Thymus (tissue), 11 donors: ENCODE results near the gene PITPNM3. TPM values are rescaled to one million over a fixed set of nuclear protein-coding genes. Genes with fewer than 3 reads are reported as not detected.

ENCODE experiments used
- DNase-seq, 9 donors: peaks; one replicate each; pipeline ENCODE4 v3.0.0-alpha.2; 2013; ENCODE audit warnings: low spot score in 9 of 9, low read depth in 6 of 9, missing footprints in 1 of 9
- H3K27ac ChIP-seq, 2 donors: one replicate each; pipeline ENCODE4 v1.5.1; 2013; ENCODE audit warnings: control low read depth in 1 of 2, low read depth in 1 of 2, low read length in 1 of 2, mild to moderate bottlenecking in 1 of 2, moderate library complexity in 1 of 2
- H3K27me3 ChIP-seq, 2 donors: one replicate each; pipeline ENCODE4 v1.5.1; 2013; ENCODE audit warnings: low read length in 1 of 2; ENCODE audit not compliant: control insufficient read depth in 2 of 2, insufficient read depth in 1 of 2
- H3K36me3 ChIP-seq, 2 donors: one replicate each; pipeline ENCODE4 v1.5.1; 2013; ENCODE audit warnings: low read length in 1 of 2, mild to moderate bottlenecking in 1 of 2, moderate library complexity in 1 of 2; ENCODE audit not compliant: control insufficient read depth in 2 of 2, insufficient read depth in 2 of 2
- H3K4me1 ChIP-seq, 2 donors: one replicate each; pipeline ENCODE4 v1.5.1; 2013; ENCODE audit warnings: low read length in 2 of 2; ENCODE audit not compliant: control insufficient read depth in 2 of 2, insufficient read depth in 2 of 2
- H3K4me3 ChIP-seq, 2 donors: one replicate each; pipeline ENCODE4 v1.5.1; 2013; ENCODE audit warnings: low read length in 2 of 2, control low read depth in 1 of 2, mild to moderate bottlenecking in 1 of 2
- H3K9me3 ChIP-seq, 2 donors: one replicate each; pipeline ENCODE4 v1.5.1; 2013; ENCODE audit warnings: low read length in 1 of 2, mild to moderate bottlenecking in 1 of 2; ENCODE audit not compliant: control insufficient read depth in 2 of 2, insufficient read depth in 1 of 2
- WGBS: extraction: QIAGEN DNeasy Blood & Tissue Kit; methylation state at CpG from one replicate; pipeline ENCODE4 v1.1.7; 2013; 5-methylcytosine and 5-hydroxymethylcytosine counted together
- polyA plus RNA-seq: library from polyadenylated mRNA; stranded (reverse); fragments of 200-250 nt; gene quantifications from one replicate; pipeline ENCODE4 v1.2.3, GENCODE V29; 2013
- total RNA-seq: library from RNA; stranded (reverse); fragments of 120-200 nt; gene quantifications from one replicate; pipeline ENCODE4 v1.2.4, GENCODE V29; 2013
- donor health status: healthy.

Gene PITPNM3
- total and polyA plus RNA-seq, 2 donors = 0.33 to 0.52 TPM

DNA sequence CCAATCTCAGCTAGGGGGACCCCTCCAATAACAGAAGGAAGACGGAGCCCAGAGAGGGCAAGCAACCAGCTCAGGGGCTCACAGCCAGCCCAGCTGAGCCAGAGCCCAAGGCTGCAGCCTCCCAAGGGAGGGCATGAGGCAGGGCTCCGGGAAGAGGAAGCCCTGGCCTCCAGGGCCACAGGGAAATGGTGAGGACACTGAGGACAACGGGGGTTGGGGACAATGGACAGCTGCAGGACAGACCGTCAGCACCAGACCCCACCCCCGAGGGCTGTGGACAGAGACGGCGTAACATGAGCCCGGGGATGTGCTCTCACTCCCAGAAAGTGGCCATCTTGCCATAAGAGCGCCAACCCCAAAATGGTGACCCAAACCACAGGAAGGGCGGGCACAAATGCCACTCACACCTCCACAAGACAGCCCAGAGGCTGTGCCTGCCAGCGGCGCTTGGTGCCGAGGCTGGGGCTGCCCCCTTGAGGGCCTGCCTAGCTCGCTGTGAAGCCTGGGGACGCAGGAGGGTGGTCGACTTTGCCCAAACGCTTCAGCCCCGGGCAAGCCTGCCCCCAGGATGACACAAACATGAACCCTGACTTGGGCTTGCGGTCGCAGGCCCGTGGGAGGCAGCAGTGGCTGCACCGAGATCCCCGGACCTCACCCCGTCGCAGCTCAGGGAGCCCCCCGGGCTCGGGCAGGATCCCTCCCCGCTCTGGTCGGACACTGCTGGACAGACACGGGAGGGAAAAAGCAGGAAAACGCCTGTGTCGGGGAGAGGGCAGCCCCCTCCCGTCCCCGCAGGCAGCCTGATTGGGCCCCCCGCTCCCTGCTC is 101.6 kb downstream of the PITPNM3 start:
- Histone ChIP-seq H3K9me3 (no peaks in the 10 kb centered on the region), H3K27ac (peak overlapping the region in 1 of 2 donors; percentile 81), H3K4me1 (peaks cover 0 to 8% of the 10 kb centered on the region in 2 donors), H3K36me3 (peaks cover 4 to 7% of the 10 kb centered on the region in 2 donors), H3K4me3 (peak overlapping the region; percentile 10 to 13), H3K27me3 (peaks cover 0 to 11% of the 10 kb centered on the region in 2 donors)
- 62% methylated on average over 35 of the region's 35 CpGs for WGBS
- no peak for DNase-seq

DNA sequence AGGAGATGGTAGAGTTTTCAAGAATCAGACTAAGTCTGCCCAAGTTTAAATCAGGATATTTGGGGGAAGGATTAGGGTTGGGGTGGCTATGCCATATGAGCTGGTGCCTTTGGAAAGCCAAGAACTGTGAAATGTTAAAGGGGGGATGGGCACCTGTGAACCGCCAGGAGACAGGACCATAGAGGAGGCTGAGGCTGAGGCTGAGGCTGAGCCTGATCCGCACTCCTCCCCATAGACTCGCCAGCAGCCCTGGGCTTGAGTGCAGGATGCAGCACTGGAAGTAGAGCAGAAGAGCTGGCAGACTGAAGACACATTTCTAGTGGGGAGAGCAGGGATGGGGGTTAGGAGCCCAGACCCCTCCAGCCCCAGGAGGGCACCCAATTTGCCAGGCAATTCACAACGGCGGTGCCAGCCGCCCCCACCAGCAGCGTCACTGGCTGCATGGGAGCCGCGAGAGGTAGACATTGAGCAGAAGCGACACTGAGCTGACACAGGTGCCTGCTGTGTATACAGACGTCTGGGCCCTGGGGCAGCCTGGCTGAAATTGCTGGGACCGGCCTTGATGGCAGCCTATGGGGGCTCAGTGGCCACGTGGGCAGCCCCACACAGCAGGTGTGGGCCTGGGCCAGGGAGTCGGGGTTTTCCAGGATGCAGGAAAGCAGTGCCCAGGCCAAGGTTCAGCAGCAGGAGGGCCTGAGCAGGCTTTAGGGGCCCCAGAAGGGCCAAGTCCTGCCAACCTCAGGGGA is 102.9 kb downstream of the PITPNM3 start:
- peaks cover 13 to 17% of the 10 kb centered on the region in 2 donors for H3K36me3 ChIP-seq
- peaks cover 0 to 11% of the 10 kb centered on the region in 2 donors for H3K27me3 ChIP-seq
- H3K4me3 ChIP-seq = no peak overlapping the region
- WGBS = 82% methylated on average over 14 of the region's 14 CpGs
- H3K9me3 ChIP-seq = no peaks in the 10 kb centered on the region
- peaks cover 0 to 8% of the 10 kb centered on the region in 2 donors for H3K4me1 ChIP-seq
- no peak overlapping the region for H3K27ac ChIP-seq
- no peak for DNase-seq

DNA sequence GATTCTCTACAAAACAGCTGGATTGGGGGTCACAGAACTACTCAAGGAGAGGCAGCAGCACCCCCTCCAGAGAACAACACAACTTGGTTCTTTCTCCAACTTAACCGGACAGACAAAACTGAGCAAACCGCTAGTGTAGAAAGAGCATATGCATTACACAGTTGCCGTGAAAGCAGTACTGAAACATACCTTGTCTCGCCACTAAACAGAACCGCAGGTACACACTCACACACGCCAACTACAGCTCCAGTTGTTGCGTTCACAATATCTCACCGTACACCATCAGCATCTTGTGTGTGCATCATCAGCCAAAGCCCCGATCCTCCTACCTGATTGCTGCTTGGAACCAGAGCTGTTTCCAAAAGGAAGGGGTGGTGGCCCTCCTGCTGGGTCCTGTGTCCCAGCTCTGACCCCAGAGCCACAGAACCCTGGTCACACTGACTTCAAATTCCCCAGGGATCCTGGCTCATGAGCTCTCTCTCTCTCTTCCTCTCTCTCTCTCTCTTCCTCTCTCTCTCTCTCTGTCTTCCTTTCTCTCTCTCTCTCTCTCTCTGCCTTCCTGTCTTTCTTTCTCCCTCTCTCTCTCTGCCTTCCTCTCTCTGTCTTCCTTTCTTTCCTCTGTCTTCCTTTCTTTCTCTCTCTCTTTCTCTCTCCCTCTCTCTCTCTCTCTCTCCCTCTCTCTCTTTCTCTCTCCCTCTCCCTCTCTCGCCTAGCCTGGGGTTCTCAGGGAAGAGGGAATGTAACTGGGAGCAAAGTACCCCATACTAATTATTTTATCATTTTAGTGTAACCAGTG is 103.7 kb downstream of the PITPNM3 start:
- 97% methylated on average over 10 of the region's 10 CpGs for WGBS
- no peak for DNase-seq
- peaks cover 0 to 11% of the 10 kb centered on the region in 2 donors for H3K27me3 ChIP-seq
- no peak overlapping the region for H3K4me3 ChIP-seq
- H3K27ac ChIP-seq = no peak overlapping the region
- H3K9me3 ChIP-seq = no peaks in the 10 kb centered on the region
- peaks cover 0 to 8% of the 10 kb centered on the region in 2 donors for H3K4me1 ChIP-seq
- H3K36me3 ChIP-seq = peaks cover 13 to 17% of the 10 kb centered on the region in 2 donors

DNA sequence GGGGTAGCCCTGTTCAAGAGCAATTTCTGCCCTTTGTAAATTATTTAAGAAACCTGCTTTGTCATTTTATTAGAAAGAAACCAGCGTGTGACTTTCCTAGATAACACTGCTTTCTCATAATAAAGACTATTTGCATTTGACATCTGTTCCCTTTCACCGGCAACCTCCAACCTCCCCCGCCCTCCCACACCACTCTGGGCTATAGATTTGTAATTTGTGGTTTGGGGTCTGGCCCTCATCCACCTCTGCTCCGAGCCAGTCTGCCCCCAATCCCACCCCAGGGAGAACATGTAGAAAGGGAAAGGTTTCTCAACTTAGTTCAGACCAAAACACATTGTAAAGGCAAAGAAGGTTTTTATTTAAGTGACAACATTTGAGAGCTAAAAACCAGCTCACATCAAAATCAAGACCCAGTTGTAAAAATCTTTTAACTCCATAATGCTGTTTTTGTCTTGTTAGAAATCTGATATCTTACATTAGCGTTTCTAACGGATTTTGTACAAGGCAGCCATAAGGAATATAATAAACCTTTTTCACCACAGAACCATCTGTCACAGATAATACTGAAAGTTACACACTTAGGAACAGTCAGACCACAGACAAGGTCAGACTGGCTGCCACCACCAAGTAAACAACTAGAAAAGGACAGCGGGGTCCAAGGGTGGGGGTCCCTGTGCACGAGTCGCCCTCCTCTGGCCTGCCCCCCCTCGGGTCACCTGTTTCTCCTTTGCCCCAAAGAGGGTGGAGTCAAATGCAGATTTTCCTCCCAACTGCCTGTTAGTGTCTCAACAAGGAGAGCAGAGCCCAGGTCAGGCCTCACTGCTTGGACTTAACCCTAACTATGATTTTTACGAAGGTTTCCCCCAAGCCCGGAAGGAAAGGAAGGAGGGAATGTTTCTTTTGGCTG is 105.2 kb downstream of the PITPNM3 start:
- Histone ChIP-seq H3K27ac (no peak overlapping the region), H3K27me3 (peaks cover 0 to 8% of the 10 kb centered on the region in 2 donors), H3K4me3 (no peak overlapping the region), H3K4me1 (peaks cover 0 to 8% of the 10 kb centered on the region in 2 donors), H3K9me3 (no peaks in the 10 kb centered on the region), H3K36me3 (peaks cover 13 to 25% of the 10 kb centered on the region in 2 donors)
- DNase-seq = no peak
- 36% methylated on average over 12 of the region's 12 CpGs for WGBS

DNA sequence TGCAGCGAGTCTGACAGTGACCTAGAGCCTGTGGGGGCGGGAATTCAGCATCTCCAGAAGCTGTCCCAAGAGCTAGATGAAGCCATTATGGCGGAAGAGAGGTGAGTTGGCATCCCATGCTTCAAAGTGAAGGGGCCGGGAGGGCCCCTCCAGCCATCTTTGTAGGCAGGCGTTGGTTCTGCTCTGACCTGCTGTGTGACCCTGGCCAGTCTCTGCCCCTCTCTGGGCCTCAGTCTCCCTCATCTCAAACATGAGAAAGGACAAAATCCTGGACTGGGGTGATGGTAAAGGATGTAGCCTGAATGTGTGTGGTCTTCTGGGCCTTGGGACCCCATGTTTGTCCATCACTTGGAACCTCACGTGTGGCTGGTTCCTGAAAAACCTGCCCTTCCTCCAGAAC is 107.0 kb downstream of the PITPNM3 start:
- 99% methylated on average over 6 of the region's 6 CpGs for WGBS
- Histone ChIP-seq H3K36me3 (peaks cover 13 to 28% of the 10 kb centered on the region in 2 donors), H3K4me1 (peaks cover 7% of the 10 kb centered on the region in 2 donors), H3K27ac (no peak overlapping the region), H3K9me3 (no peaks in the 10 kb centered on the region), H3K4me3 (no peak overlapping the region), H3K27me3 (no peaks in the 10 kb centered on the region)
- DNase-seq = no peak

DNA sequence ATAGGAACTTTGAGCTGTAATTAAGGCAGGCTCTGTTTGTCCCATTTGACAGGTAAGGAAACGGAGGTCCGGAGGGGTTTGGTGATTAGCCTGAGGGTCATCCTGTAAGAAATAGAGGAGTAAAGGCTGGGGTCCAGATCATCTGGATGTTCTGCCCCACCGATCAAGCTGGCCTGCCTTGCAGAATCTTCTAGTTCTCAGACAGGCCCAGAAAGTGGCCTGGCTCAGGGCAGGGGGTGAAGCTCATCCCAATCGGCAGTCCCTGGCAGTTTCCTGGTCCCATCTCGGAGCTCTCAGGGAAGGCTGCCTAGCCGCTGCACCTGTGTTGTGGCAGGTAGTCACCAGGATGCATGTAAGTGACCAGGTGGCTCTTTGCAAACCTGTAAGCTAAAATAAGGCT is 107.9 kb downstream of the PITPNM3 start:
- no peak overlapping the region for H3K4me3 ChIP-seq
- no peak for DNase-seq
- H3K36me3 ChIP-seq = peaks cover 13 to 28% of the 10 kb centered on the region in 2 donors
- no peaks in the 10 kb centered on the region for H3K27me3 ChIP-seq
- H3K4me1 ChIP-seq = peaks cover 8 to 12% of the 10 kb centered on the region in 2 donors
- no peaks in the 10 kb centered on the region for H3K9me3 ChIP-seq
- no peak overlapping the region for H3K27ac ChIP-seq
- 94% methylated on average over 6 of the region's 6 CpGs for WGBS

DNA sequence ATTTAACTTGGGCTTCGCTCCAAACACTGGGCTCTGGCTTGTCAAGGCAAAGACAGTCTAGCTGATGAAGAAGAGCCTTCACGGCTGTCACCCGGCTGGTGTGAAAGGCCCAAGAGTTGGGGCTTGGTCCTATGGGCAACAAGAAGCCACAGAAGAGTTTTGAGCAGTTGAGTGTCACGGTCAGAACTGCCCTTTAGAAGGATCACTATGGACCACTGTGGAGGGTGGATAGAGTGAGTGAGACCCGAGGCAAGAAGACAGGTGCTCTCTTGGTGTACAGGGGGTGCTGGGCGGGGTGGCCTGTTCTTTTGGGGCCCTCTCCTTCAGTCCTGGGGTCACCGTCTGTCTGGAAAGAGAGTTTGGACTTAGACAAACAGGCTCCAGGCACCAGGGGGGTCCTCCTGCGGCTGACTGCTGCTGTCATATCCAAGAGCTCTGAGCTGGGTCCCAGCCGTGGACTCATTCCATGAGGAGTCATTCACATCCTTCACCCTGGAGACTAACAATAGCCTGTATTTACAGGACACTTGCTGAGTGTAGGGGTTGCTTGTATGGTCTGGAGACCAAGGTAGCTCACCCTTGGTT is 109.7 kb downstream of the PITPNM3 start:
- no peaks in the 10 kb centered on the region for H3K9me3 ChIP-seq
- H3K36me3 ChIP-seq = peaks cover 13 to 28% of the 10 kb centered on the region in 2 donors
- H3K27ac ChIP-seq = no peak overlapping the region
- DNase-seq = no peak
- H3K4me3 ChIP-seq = no peak overlapping the region
- WGBS = 90% methylated on average over 9 of the region's 9 CpGs
- H3K27me3 ChIP-seq = peaks cover 0 to 2% of the 10 kb centered on the region in 2 donors
- H3K4me1 ChIP-seq = peaks cover 11 to 15% of the 10 kb centered on the region in 2 donors
